ENCODE results near the gene SRCIN1.
"Not testable (repeated sequence)": the region's sequence is repeated elsewhere in the genome, so short reads cannot be mapped to it uniquely, and the experiment has no call there.

Gene SRCIN1

GRCh38 chr17:38507921-38508569 lies 97.7 kb downstream of the SRCIN1 start:
- no peak for DNase-seq

- DNase-seq, result no peak
Observed at GRCh38 chr17:38507436-38507835, 98.3 kb downstream of the SRCIN1 start.

- no peak for DNase-seq
Observed at GRCh38 chr17:38504216-38504615, 101.5 kb downstream of the SRCIN1 start.

DNA sequence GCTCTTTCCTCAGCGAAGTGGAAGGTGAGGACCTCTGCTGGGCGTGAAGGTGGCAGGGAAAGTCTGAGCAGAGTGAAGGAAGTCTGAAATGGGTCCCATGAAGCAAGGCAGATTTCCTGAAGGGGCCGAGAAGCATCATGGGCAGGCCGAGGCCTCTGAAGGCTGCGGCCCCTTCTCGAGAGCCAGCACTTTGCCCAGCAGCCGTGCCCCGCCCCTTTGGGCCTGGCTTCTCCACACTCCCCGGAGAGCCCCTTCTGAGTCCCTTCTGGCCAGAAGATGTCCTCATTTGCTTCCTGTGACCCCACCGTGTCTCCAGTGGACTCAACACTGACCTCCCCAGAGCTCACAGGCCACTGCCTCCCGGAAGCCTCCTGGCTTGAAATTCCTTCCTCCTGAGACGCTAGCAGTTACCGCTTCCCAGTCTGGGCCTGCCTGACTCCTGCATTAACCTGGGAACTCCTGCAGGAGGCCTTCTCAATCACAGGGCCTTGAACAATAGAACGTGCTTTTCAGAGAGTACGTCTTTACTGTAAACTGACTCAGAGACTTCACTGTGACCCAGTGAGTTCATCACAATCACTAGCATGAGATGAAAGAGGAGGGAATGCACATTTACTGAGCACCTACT lies 102.4 kb downstream of the SRCIN1 start:
- DNase-seq, result not testable (repeated sequence)

DNA sequence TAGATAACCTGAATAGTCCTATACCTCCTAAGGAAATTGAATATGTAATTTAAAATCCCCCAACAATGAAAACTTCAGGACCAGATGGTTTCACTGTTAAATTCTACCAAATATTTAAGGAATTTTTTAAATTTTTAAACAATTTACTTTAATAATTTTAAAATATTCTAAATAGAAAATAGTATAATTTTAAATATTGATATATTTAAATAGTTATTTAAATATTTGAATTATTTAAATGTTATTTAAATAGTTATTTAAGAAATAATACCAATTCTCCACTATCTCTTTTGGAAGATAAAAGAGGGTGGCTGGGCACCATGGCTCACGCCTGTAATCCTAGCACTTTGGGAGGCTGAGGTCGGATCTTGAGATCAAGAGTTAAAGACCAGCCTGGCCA lies 104.0 kb downstream of the SRCIN1 start:
- DNase-seq, result not testable (repeated sequence)

- DNase-seq, result not testable (repeated sequence)
Observed at GRCh38 chr17:38499230-38499629, 106.5 kb downstream of the SRCIN1 start.

DNA sequence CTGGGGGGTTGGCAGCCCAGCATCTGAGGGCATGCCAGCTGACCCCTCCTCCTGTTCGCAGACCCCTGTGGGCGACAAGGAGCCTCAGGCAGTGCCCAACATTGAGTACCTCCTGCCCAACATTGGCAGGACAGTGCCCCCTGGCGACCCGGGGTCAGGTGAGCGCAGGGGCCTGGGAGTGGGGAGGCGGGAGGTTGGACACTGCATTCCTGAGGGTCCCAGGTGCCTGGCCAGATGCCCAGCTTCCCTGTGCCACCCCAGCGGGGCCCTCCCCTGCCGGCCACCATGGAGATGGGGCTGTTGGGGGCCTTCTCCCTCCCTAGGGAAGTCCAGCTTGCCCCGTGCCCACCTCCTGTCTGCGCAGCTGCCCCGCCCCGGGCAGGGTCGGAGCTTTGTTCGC lies 107.4 kb downstream of the SRCIN1 start:
- DNase-seq, result no peak

DNA sequence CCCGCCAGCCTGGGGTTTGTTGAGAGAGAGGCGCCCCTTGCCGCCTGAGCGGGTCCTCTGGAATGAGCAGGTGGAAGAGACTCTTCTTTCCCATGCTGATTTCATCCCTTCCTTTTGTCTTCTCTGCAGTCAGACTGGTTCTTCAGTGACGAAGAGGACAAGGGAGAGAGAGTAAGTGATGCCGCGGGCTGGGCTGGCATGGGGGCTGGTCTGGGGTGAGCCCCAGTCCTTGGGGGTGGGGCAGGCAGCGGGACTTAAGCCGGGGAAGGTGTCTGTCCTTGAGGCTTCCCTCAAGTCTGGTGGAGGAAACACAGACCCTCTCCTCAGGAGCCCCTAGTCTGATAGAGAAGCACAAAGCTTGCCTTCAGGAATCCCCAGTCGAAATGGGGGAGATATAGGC lies 108.1 kb downstream of the SRCIN1 start:
- DNase-seq, result not testable (repeated sequence)

DNA sequence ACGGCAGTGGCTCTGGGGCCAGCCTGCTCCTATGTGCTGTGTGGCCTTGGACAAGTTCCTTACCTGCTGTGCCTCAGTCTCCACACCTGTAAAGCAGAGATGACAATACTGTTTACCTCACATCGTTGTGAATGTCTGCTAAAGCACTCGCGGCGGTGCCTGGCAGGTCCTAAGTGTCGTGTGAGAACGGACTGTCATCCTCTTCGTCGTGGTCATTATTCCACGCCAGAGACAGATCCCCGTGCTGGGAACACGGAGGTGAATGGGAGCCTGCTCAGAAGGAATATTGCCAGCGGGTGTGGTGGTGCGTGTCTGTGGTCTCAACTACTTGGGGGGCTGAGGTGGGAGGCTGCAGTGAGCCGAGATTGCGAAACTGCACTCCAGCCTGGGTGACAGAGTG lies 111.6 kb downstream of the SRCIN1 start:
- DNase-seq, result not testable (repeated sequence)

- peak; percentile 78 for DNase-seq
Observed at GRCh38 chr17:38492067-38493040, 113.4 kb downstream of the SRCIN1 start.

DNA sequence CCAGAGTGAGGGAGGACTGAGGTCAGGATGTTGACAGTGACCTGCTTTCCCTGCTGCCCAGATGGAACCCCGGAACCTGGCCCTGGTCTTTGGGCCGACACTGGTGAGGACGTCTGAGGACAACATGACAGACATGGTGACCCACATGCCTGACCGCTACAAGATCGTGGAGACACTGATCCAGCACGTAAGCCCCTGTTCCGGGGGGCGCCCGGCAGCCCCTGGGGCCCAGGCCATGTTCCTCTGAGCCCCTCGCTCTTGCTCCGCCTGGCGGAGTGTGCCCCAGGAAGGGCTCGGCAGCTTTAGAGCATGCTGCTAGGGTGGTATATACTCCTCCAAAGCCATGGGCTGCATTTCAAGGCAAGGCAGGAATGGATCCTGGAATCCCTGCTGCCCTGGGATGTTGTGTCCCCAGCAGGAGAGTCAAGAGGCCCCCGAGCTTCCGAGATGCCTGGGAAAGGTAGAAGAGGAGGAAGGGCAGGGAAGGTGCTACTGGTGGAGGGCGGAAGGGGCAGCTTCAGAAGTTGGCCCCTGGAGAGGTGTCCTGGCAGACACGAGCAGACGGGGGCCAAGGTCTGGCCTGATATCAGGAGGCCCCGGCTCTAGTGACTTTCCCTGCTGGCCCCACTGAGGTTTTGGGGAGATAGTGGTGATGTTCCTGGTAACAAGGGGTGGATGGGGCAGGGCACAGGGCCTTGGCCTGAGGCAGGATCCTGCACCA lies 114.2 kb downstream of the SRCIN1 start:
- not testable (repeated sequence) for DNase-seq

DNA sequence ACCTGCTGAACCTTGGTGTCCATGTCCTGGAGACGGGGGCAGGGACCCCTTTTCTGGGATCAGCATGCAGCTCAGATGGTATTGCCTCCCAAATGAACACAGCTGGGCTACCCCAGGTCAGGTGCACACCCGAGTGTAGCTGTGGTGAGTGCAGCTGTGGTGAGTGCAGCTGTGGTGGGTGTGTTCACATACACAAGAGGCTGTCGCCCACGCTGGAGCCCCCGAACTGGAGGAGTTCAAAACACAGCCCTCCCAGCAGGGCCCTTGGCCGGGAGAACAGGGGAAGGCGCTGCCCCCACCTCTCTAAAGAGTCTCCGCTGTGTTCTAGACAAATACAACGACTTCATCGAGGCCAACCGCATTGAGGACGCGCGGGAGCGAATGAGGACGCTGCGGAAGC lies 116.0 kb downstream of the SRCIN1 start:
- not testable (repeated sequence) for DNase-seq

DNA sequence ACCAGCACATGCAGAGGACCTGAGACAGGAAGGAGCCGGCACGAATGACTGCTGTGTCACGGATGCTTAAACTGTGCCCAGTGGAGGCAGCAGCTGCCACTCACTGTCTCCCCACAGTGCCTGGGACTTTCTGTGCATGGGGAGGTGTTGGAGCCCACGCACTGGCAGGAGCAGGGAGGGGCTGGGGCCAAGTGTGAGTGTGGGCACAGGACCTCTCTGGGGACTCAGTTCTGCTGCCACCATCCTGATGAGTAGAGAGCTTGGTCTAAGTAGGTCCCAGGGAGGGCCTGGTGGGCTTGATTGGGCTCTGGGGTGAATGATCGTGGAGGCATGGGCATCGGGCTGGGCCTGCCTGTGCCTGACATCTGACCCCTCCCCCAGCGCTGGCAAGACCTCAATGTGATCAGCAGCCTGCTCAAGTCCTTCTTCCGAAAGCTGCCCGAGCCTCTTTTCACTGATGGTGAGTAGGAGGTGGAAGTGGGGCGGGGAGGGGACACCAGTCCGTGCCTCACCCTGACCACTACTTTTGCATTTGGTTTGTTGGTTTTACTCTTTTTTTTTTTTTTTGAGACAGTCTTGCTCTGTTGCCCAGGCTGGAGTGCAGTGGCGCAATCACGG lies 120.0 kb downstream of the SRCIN1 start:
- DNase-seq, result not testable (repeated sequence)

GRCh38 chr17:38485146-38485468 lies 120.6 kb downstream of the SRCIN1 start:
- no peak for DNase-seq

DNA sequence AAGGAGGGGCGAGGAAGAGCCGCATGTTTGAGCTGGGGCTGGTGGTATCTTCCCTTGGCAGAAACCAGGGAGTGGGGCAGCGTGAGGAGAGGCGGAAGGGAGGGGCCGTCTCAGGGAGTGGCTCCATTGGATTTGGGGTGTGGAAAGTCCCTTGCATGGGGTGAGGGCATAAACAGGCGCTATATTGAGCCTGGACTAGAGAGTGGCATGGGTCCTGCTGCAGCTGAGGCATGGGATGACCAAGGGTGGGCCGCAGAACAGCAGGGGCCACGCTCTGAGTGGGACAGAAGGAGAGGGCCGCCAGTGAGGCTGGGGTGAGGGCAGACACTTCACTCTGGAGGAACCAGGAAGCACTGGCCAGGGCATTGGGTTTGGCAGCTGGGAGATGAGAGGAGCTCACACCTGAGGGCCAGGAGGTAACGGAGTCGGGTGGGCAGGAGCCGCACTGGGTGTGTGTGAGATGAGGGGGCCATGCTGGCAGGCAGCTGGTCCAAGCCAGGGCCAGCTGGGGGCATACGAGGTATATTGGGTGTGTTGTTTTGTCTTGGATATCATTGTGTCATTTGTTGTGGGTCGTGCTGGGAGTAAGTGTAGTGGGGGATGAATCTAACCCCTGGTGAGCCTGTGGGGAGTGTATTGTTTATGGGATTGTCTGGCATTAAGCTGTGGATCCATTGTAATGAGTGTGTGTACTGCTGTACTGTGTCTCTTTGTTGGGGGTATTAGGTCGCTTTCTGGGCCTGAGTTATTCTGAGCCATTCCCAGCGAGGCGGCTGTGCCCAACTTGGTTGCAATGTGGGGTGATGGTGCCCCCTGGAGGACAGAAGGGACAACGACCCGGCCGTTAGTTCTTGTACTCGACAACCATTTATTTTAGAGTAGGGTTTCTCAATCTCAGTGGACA lies 121.3 kb downstream of the SRCIN1 start:
- peak; percentile 49 for DNase-seq

- not testable (repeated sequence) for DNase-seq
Observed at GRCh38 chr17:38482700-38483043, 123.1 kb downstream of the SRCIN1 start.

GRCh38 chr17:38482039-38482699 lies 123.6 kb downstream of the SRCIN1 start:
- peak; percentile 54 for DNase-seq

Data from NCI-H1092 treated with DMSO at 0.1 percent for 48 hours (cell line).